ENCODE measurements around the gene GM2A. TPM values are rescaled to one million over a fixed set of nuclear protein-coding genes. Genes with fewer than 3 reads are reported as not detected.

Gene GM2A
- total RNA-seq, 3 donors from 2014 or later = 35.1 to 58.0 (median 43.8) TPM

DNA sequence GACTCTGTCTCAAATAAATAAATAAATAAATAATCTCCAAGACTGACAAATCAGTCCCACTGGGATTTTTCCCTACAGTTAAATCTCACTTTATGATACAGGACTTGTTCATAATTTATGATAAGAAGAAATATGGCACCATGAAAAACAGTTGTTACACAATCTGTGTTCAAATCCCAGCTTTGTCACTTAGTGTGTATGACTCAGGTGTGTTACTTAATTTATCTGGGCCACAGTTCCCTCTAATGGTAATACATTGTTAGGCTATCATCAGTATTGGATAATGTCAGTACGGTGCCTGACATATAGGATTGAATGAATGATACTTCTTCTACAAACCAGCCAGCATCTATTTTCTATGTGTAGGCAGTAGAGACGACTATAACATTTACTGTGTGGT is 27.5 kb downstream of the GM2A start:
- intact Hi-C loops (cut with DNase I; ENCODE audit: low total_unique reads) = no loop called here
- Histone ChIP-seq H3K27ac (no peak overlapping the region), H3K4me3 (no peak overlapping the region), H3K36me3 (no peaks in the 10 kb centered on the region), H3K4me1 (no peaks in the 10 kb centered on the region), H3K9me3 (no peaks in the 10 kb centered on the region), H3K27me3 (no peaks in the 10 kb centered on the region)
- TF ChIP-seq POLR2AphosphoS5 (IDR thresholded peaks at IDR 0.05) (no peak), CTCF (IDR thresholded peaks at IDR 0.05) (no peak), POLR2A (IDR thresholded peaks at IDR 0.05) (no peak)
- no peak for DNase-seq (ENCODE audit: low spot score in 2 of 2)

GRCh38 chr5:151281001-151281639 is 28.1 kb downstream of the GM2A start:
- H3K9me3 ChIP-seq = no peaks in the 10 kb centered on the region
- TF ChIP-seq CTCF (IDR thresholded peaks at IDR 0.05) = no peak
- TF ChIP-seq POLR2AphosphoS5 (IDR thresholded peaks at IDR 0.05) = no peak
- TF ChIP-seq POLR2A (IDR thresholded peaks at IDR 0.05) = no peak
- no peaks in the 10 kb centered on the region for H3K4me1 ChIP-seq
- no peak overlapping the region for H3K4me3 ChIP-seq
- no peaks in the 10 kb centered on the region for H3K27me3 ChIP-seq
- H3K27ac ChIP-seq = no peak overlapping the region
- no peaks in the 10 kb centered on the region for H3K36me3 ChIP-seq
- intact Hi-C loops (cut with DNase I; ENCODE audit: low total_unique reads) = no loop called here
- no peak for DNase-seq (ENCODE audit: low spot score in 2 of 2)

- DNase-seq (ENCODE audit: low spot score in 2 of 2) = no peak
- no peaks in the 10 kb centered on the region for H3K4me1 ChIP-seq
These were observed 30.3 kb downstream of the GM2A start for GRCh38 chr5:151283120-151283825.

DNA sequence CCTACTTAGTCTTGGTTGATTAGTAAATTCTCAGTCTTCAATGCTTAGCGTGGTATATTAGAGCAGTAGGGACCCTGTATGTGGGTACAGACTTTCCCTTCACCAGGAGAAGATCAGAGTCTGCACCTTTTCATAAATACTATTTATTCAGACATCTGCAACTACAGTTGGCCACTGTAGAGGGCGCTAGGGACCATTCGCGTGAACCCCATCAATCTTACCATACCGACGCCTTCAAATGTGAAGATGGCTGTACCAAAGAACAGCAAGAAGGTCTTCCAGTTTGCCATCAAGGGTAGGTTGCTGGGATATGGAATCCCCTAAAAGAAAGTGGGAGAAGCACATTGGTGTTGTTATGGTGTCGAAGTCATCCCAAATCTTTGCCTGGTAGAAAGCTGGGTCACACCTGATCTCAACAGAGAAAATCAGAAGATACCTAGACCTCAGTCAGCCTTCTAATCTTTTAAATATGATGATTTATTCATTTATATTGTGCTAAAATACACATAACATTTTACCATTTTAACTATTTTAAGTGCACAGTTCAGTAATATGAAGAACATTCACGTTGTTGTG is 31.5 kb downstream of the GM2A start:
- TF ChIP-seq CTCF (IDR thresholded peaks at IDR 0.05) (no peak), POLR2AphosphoS5 (IDR thresholded peaks at IDR 0.05) (no peak), POLR2A (IDR thresholded peaks at IDR 0.05) (no peak)
- no peaks in the 10 kb centered on the region for H3K27me3 ChIP-seq
- intact Hi-C loops (cut with DNase I; ENCODE audit: low total_unique reads) = no loop called here
- no peak overlapping the region for H3K4me3 ChIP-seq
- no peak overlapping the region for H3K27ac ChIP-seq
- no peaks in the 10 kb centered on the region for H3K9me3 ChIP-seq
- no peak for DNase-seq (ENCODE audit: low spot score in 2 of 2)
- H3K36me3 ChIP-seq = no peaks in the 10 kb centered on the region
- no peaks in the 10 kb centered on the region for H3K4me1 ChIP-seq

More at GRCh38 chr5:151283120-151283825, 30.3 kb downstream of the GM2A start:
- no peaks in the 10 kb centered on the region for H3K9me3 ChIP-seq
- TF ChIP-seq POLR2A (IDR thresholded peaks at IDR 0.05) (no peak), POLR2AphosphoS5 (IDR thresholded peaks at IDR 0.05) (no peak), CTCF (IDR thresholded peaks at IDR 0.05) (no peak)
- H3K27me3 ChIP-seq = no peaks in the 10 kb centered on the region
- no peak overlapping the region for H3K4me3 ChIP-seq
- no peaks in the 10 kb centered on the region for H3K36me3 ChIP-seq
- H3K27ac ChIP-seq = no peak overlapping the region
- intact Hi-C loops (cut with DNase I; ENCODE audit: low total_unique reads) = no loop called here

DNA sequence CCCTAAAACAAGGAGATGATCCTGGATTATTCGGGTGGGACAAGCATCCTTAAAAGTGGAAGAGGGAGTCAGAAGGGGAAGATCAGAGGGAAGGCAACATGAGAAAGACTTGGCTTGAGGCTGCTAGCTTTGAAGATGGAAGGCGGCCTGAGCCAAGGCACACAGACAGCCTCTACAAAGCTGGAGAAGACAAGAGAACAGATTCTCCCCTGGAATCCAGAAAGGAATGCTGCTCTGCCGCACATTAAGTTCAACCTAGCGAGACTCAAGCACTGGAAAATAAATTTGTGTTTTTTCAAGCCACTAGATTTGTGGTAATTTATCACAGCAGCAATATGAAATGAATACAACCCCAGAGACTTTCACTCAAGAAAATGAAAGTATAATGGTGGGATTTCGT is 32.7 kb downstream of the GM2A start:
- Histone ChIP-seq H3K4me3 (no peak overlapping the region), H3K4me1 (no peaks in the 10 kb centered on the region), H3K9me3 (no peaks in the 10 kb centered on the region), H3K27ac (peak overlapping the region; percentile 43 to 65), H3K27me3 (no peaks in the 10 kb centered on the region), H3K36me3 (no peaks in the 10 kb centered on the region)
- peak in 1 of 2 donors; percentile 71 for DNase-seq (ENCODE audit: low spot score in 2 of 2)
- no peak for TF ChIP-seq POLR2A (IDR thresholded peaks at IDR 0.05)
- no peak for TF ChIP-seq POLR2AphosphoS5 (IDR thresholded peaks at IDR 0.05)
- TF ChIP-seq CTCF (IDR thresholded peaks at IDR 0.05) = no peak
- intact Hi-C loops (cut with DNase I; ENCODE audit: low total_unique reads) = no loop called here

Data from breast epithelium (tissue), 4 donors.